Spleen (tissue), 11 donors: Measurements from ENCODE around the gene VSIG10L2. TPM values are rescaled to one million over a fixed set of nuclear protein-coding genes. Genes with fewer than 3 reads are reported as not detected.
A peak's percentile ranks its signal among the peaks of the same experiment; 100 is the strongest.

Experiments
- DNase-seq: peaks from one replicate; pipeline ENCODE4 v3.0.0-alpha.2; 2020
- H3K27ac ChIP-seq, 8 donors: fragments of 200-600 bp; sonication (generic) in 7 of 8; 1 replicate in 4 of 8; 2 replicates in 4 of 8; pipeline versions ENCODE4 v1.5.0 to v1.8.0; 2016 to 2021; ENCODE audit warnings: inconsistent platforms in 4 of 8, mild to moderate bottlenecking in 4 of 8, moderate library complexity in 1 of 8
- H3K27me3 ChIP-seq, 7 donors: fragments of 200-600 bp; sonication (generic) in 6 of 7; replicated peaks in 1 of 7; 1 replicate in 4 of 7; 2 replicates in 3 of 7; pipeline versions ENCODE4 v1.5.0 to v1.8.0; 2016 to 2021; ENCODE audit warnings: inconsistent platforms in 3 of 7, mild to moderate bottlenecking in 1 of 7
- H3K36me3 ChIP-seq, 6 donors: fragments of 200-600 bp; sonication (generic) in 5 of 6; 1 replicate in 4 of 6; 2 replicates in 2 of 6; pipeline versions ENCODE4 v1.5.0 to v1.8.0; 2016 to 2021; ENCODE audit warnings: inconsistent platforms in 2 of 6
- H3K4me1 ChIP-seq, 6 donors: fragments of 200-600 bp; sonication (generic) in 5 of 6; 1 replicate in 3 of 6; 2 replicates in 3 of 6; pipeline versions ENCODE4 v1.5.0 to v1.8.0; 2016 to 2021; ENCODE audit warnings: inconsistent platforms in 3 of 6
- H3K4me3 ChIP-seq, 8 donors: fragments of 200-600 bp; sonication (generic) in 7 of 8; 1 replicate in 4 of 8; 2 replicates in 4 of 8; pipeline versions ENCODE4 v1.5.0 to v1.8.0; 2016 to 2021; ENCODE audit warnings: inconsistent platforms in 4 of 8, mild to moderate bottlenecking in 4 of 8, moderate library complexity in 2 of 8
- H3K9me3 ChIP-seq, 8 donors: fragments of 200-600 bp; sonication (generic) in 7 of 8; 1 replicate in 4 of 8; 2 replicates in 4 of 8; pipeline versions ENCODE4 v1.5.0 to v1.8.0; 2016 to 2021; ENCODE audit warnings: inconsistent platforms in 4 of 8
- CTCF ChIP-seq, 11 experiments: fragments of 200-600 bp in 7 of 11; fragments of 450-650 bp in 4 of 11; sonication (generic) in 4 of 11; IDR thresholded peaks in 8 of 11; conservative IDR thresholded peaks in 3 of 11; 1 replicate in 7 of 11; 2 replicates in 4 of 11; pipeline versions ENCODE4 v1.4.0 to v1.8.0; 2016 to 2021; ENCODE audit warnings: antibody characterized with exemption in 11 of 11, inconsistent platforms in 4 of 11, mild to moderate bottlenecking in 1 of 11
- POLR2A ChIP-seq, 3 donors: fragments of 450-650 bp; IDR thresholded peaks; one replicate each; pipeline ENCODE4 v1.5.1; 2017; ENCODE audit warnings: antibody characterized with exemption in 3 of 3, mild to moderate bottlenecking in 1 of 3
- POLR2AphosphoS5 ChIP-seq, 3 donors: sonication (generic); formaldehyde crosslinking; IDR thresholded peaks; one replicate each; pipeline ENCODE4 v1.5.1; 2017; ENCODE audit warnings: antibody characterized with exemption in 3 of 3
- WGBS, 5 donors: extraction: QIAGEN DNeasy Blood & Tissue Kit in 3 of 5; methylation state at CpG; one replicate each; pipeline versions ENCODE4 v1.1.5 to v1.1.7; 2013 to 2018; 5-methylcytosine and 5-hydroxymethylcytosine counted together
- intact Hi-C: fragments of 100-400 bp; cut with DNase I; formaldehyde crosslinking; loops from one replicate; pipeline ENCODE4 v1.15.0; 2023; ENCODE audit warnings: low total_unique reads
- polyA plus RNA-seq, 3 donors: library from polyadenylated mRNA; stranded (reverse); fragments of 200-250 nt; gene quantifications; one replicate each; pipeline ENCODE4 v1.2.1, GENCODE V29; 2013
- total RNA-seq, 7 donors: library from RNA; depleted of rRNA in 3 of 7; stranded (reverse); fragments of >200 nt in 3 of 7; fragmentation: NEBNext Ultra II Directional in 4 of 7; extraction: Animal tissue kit (Norgen Biotek cat#: 25700) in 4 of 7; gene quantifications; one replicate each; pipeline versions ENCODE4 v1.1.0 to v1.2.1, GENCODE V29; 2016 to 2021
- donor health status: healthy with polysubstance abuse.
- donor health status: DM: no; HTN: no; CAD: no; lungs with moderate emphysema.
- donor health status: DM: no; HTN: no; CAD: no.
- donor health status: Bipolar disorder and iron deficiency.
- donor health status: healthy.
- donor health status: DM: no; HTN: no; CAD: no.
- donor health status: DM: yes; HTN: yes; CAD: no.

The VSIG10L2 gene
- total and polyA plus RNA-seq, 10 donors: 1.2 to 7.1 (median 3.1) TPM; not detected in 1

DNA sequence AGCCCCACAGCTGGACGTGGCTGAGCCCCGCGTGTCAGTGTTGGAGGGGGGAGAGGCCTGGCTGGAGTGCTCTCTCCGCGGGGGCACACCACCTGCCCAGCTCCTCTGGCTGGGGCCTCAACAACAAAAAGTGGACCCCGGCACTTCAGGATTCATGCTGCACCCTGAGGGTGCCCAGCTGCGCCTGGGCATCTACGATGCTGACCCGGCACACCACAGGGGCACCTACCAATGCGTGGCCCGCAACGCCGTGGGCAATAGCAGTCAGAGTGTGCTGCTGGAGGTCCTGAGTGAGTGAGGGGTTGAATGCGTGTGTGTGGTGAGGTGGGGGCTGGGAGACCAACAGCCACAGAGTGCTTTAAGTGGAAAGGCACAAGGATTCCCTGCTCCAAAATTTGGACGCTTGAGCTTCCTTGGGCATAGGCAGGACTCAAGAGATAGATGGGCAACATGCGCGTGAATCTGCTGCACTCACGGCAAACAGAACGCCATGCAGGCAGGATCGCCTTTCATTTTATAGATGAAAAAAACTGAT, 7.6 kb downstream of the VSIG10L2 start:
- intact Hi-C loops: no loop called here
- H3K9me3 ChIP-seq: no peaks in the 10 kb centered on the region

DNA sequence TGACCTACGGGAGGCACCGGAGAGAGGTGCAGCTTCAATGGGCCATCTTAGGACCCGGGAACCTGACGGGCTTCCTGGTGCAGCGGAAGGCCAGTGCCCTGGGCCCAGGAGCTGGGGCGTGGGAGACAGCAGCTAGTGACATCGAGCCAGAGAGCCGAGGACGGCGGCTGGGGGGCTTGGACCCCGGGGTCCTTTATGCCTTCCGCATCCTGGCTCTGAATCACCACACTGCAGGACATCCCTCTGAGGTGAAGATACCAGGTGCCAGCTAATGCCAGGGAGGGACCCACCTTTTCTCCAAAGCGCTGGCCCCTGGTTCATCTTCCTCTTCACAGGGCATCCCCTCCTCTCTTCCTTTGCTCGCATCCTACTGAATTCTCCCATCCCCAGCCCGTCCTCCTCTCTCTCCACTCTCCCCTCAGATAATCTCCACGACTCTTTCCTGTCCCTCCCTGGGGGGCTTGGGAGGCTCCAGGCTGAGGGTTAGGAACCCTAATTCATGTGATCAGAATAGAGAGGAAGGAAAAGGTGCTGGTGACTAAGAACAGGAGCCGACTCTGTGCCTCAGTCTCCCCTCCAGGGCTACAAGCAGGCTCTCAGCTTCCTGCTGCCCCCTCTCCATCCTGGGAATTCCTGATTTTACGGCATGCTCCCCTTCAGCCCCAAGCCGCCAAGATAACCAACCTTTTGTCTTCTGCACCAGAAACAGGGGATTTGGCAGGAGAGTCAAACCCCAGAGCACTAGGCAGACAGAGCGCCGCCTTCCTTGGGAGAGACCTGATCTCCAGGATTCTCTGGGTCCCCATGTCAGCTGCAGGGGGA, 8.5 kb downstream of the VSIG10L2 start:
- DNase-seq: no peak
- 87 to 91% (median 89%) methylated on average over 14 to 21 of the region's 21 CpGs for WGBS, 5 donors
- intact Hi-C loops: no loop called here

More for the DNA sequence above, 7.6 kb downstream of the VSIG10L2 start:
- peaks cover 0 to 4% (median 0%) of the 10 kb centered on the region in 6 donors for H3K4me1 ChIP-seq
- H3K27me3 ChIP-seq: peaks cover 0 to 24% (median 0%) of the 10 kb centered on the region in 7 donors
- H3K36me3 ChIP-seq: no peaks in the 10 kb centered on the region
- peak overlapping the region in 2 of 8 donors; percentile 35 to 39 for H3K4me3 ChIP-seq
- DNase-seq: no peak
- no peak for TF ChIP-seq POLR2AphosphoS5 (IDR thresholded peaks at IDR 0.05)
- TF ChIP-seq POLR2A (IDR thresholded peaks at IDR 0.05): no peak
- TF ChIP-seq CTCF (IDR thresholded peaks at IDR 0.05 in 8 of 11, conservative IDR thresholded peaks at IDR 0.05 in 3 of 11): no peak
- H3K27ac ChIP-seq: no peak overlapping the region
- WGBS, 5 donors: 86 to 89% (median 87%) methylated on average over 15 to 20 of the region's 20 CpGs

GRCh38 chr11:125954945-125955640, 9.2 kb downstream of the VSIG10L2 start:
- Histone ChIP-seq H3K27me3 (peaks cover 0 to 24% (median 0%) of the 10 kb centered on the region in 7 donors), H3K27ac (no peak overlapping the region), H3K36me3 (no peaks in the 10 kb centered on the region), H3K4me1 (peaks cover 0 to 4% (median 0%) of the 10 kb centered on the region in 6 donors), H3K9me3 (no peaks in the 10 kb centered on the region), H3K4me3 (no peak overlapping the region)
- DNase-seq: no peak
- no peak for TF ChIP-seq POLR2AphosphoS5 (IDR thresholded peaks at IDR 0.05)
- TF ChIP-seq POLR2A (IDR thresholded peaks at IDR 0.05): no peak
- no peak for TF ChIP-seq CTCF (IDR thresholded peaks at IDR 0.05 in 8 of 11, conservative IDR thresholded peaks at IDR 0.05 in 3 of 11)
- WGBS, 5 donors: 84 to 93% (median 86%) methylated on average over 13 to 15 of the region's 15 CpGs
- intact Hi-C loops: no loop called here

More for the DNA sequence above, 8.5 kb downstream of the VSIG10L2 start:
- no peak overlapping the region for H3K27ac ChIP-seq
- H3K4me3 ChIP-seq: no peak overlapping the region
- H3K4me1 ChIP-seq: peaks cover 0 to 4% (median 0%) of the 10 kb centered on the region in 6 donors
- TF ChIP-seq POLR2A (IDR thresholded peaks at IDR 0.05): no peak
- no peak for TF ChIP-seq CTCF (IDR thresholded peaks at IDR 0.05 in 8 of 11, conservative IDR thresholded peaks at IDR 0.05 in 3 of 11)
- TF ChIP-seq POLR2AphosphoS5 (IDR thresholded peaks at IDR 0.05): no peak
- H3K27me3 ChIP-seq: peaks cover 0 to 24% (median 0%) of the 10 kb centered on the region in 7 donors
- no peaks in the 10 kb centered on the region for H3K36me3 ChIP-seq
- no peaks in the 10 kb centered on the region for H3K9me3 ChIP-seq
